Liver (tissue), 9 donors: Measurements from ENCODE around the gene SLCO6A1. TPM values are rescaled to one million over a fixed set of nuclear protein-coding genes. Genes with fewer than 3 reads are reported as not detected.

Source experiments
- DNase-seq: peaks from one replicate; pipeline ENCODE4 v3.0.0-alpha.2; 2017; ENCODE audit warnings: low spot score
- H3K27ac ChIP-seq, 2 donors: one replicate each; pipeline ENCODE4 v1.7.0; 2013; ENCODE audit warnings: inconsistent platforms in 2 of 2, low read length in 2 of 2, control low read depth in 1 of 2, low read depth in 1 of 2, mild to moderate bottlenecking in 1 of 2
- H3K27me3 ChIP-seq, 4 donors: one replicate each; pipeline versions ENCODE4 v1.6.1 to v1.7.0; 2013; ENCODE audit warnings: low read length in 3 of 4, inconsistent platforms in 1 of 4, mild to moderate bottlenecking in 1 of 4, moderate library complexity in 1 of 4; ENCODE audit not compliant: control insufficient read depth in 4 of 4, insufficient read depth in 4 of 4
- H3K36me3 ChIP-seq, 4 donors: one replicate each; pipeline versions ENCODE4 v1.6.1 to v1.7.0; 2013; ENCODE audit warnings: low read length in 3 of 4, mild to moderate bottlenecking in 3 of 4, low read depth in 1 of 4, moderate library complexity in 1 of 4; ENCODE audit not compliant: control insufficient read depth in 4 of 4, insufficient read depth in 3 of 4
- H3K4me1 ChIP-seq, 4 donors: one replicate each; pipeline versions ENCODE4 v1.6.1 to v1.7.0; 2013; ENCODE audit warnings: low read length in 3 of 4, mild to moderate bottlenecking in 3 of 4, moderate library complexity in 1 of 4; ENCODE audit not compliant: control insufficient read depth in 4 of 4, insufficient read depth in 4 of 4
- H3K4me3 ChIP-seq, 3 donors: one replicate each; pipeline versions ENCODE4 v1.6.1 to v1.7.0; 2013; ENCODE audit warnings: low read length in 3 of 3, control low read depth in 1 of 3, low read depth in 1 of 3, mild to moderate bottlenecking in 1 of 3
- H3K9ac ChIP-seq, 2 donors: one replicate each; pipeline ENCODE4 v1.7.0; 2013; ENCODE audit warnings: low read length in 2 of 2, mild to moderate bottlenecking in 2 of 2, moderate library complexity in 2 of 2, control low read depth in 1 of 2, low read depth in 1 of 2
- H3K9me3 ChIP-seq, 4 donors: one replicate each; pipeline versions ENCODE4 v1.6.1 to v1.7.0; 2013; ENCODE audit warnings: low read length in 3 of 4; ENCODE audit not compliant: control insufficient read depth in 4 of 4
- ATF3 ChIP-seq: IDR thresholded peaks from 2 replicates; pipeline ENCODE4 v1.6.1; 2016; ENCODE audit warnings: antibody characterized with exemption
- CTCF ChIP-seq: fragments of 150-350 bp; IDR thresholded peaks from 2 replicates; pipeline ENCODE4 v1.5.1; 2017; ENCODE audit warnings: improper control_type of control experiment, low read depth, low read length; ENCODE audit not compliant: missing input control
- EGR1 ChIP-seq, 2 donors: IDR thresholded peaks; 2 replicates each; pipeline ENCODE4 v1.6.1; 2016 to 2018; ENCODE audit warnings: antibody characterized with exemption in 2 of 2, low read depth in 2 of 2
- FOXA1 ChIP-seq: IDR thresholded peaks from 2 replicates; pipeline ENCODE4 v1.6.1; 2016; ENCODE audit warnings: antibody characterized with exemption
- FOXA2 ChIP-seq: IDR thresholded peaks from 2 replicates; pipeline ENCODE4 v1.6.1; 2016; ENCODE audit warnings: antibody characterized with exemption
- GABPA ChIP-seq, 2 donors: IDR thresholded peaks in 1 of 2; conservative IDR thresholded peaks in 1 of 2; 2 replicates each; pipeline ENCODE4 v1.6.1; 2016; ENCODE audit warnings: antibody characterized with exemption in 2 of 2, mild to moderate bottlenecking in 1 of 2, moderate library complexity in 1 of 2
- HNF4A ChIP-seq, 2 donors: conservative IDR thresholded peaks; 2 replicates each; pipeline ENCODE4 v1.6.1; 2016; ENCODE audit warnings: antibody characterized with exemption in 2 of 2, mild to moderate bottlenecking in 2 of 2
- HNF4G ChIP-seq: IDR thresholded peaks from 2 replicates; pipeline ENCODE4 v1.6.1; 2016; ENCODE audit warnings: antibody characterized with exemption
- JUND ChIP-seq, 2 donors: IDR thresholded peaks; 2 replicates each; pipeline ENCODE4 v1.6.1; 2016; ENCODE audit warnings: antibody characterized with exemption in 2 of 2
- MAX ChIP-seq: IDR thresholded peaks from 2 replicates; pipeline ENCODE4 v1.6.1; 2016; ENCODE audit warnings: antibody characterized with exemption
- NR2F2 ChIP-seq: IDR thresholded peaks from 2 replicates; pipeline ENCODE4 v1.6.1; 2016; ENCODE audit warnings: antibody characterized with exemption
- RAD21 ChIP-seq, 2 donors: IDR thresholded peaks; 2 replicates each; pipeline ENCODE4 v1.6.1; 2016; ENCODE audit warnings: antibody characterized with exemption in 2 of 2, mild to moderate bottlenecking in 2 of 2
- REST ChIP-seq: IDR thresholded peaks from 2 replicates; pipeline ENCODE4 v1.6.1; 2016; ENCODE audit warnings: antibody characterized with exemption, mild to moderate bottlenecking
- RXRA ChIP-seq, 2 donors: IDR thresholded peaks; 2 replicates each; pipeline ENCODE4 v1.6.1; 2017 to 2018; ENCODE audit warnings: antibody characterized with exemption in 2 of 2, mild to moderate bottlenecking in 1 of 2
- SP1 ChIP-seq: IDR thresholded peaks from 2 replicates; pipeline ENCODE4 v1.6.1; 2018; ENCODE audit warnings: antibody characterized with exemption, mild to moderate bottlenecking
- TAF1 ChIP-seq: conservative IDR thresholded peaks from 2 replicates; pipeline ENCODE4 v1.6.1; 2016; ENCODE audit warnings: antibody characterized with exemption, mild to moderate bottlenecking
- YY1 ChIP-seq: IDR thresholded peaks from 2 replicates; pipeline ENCODE4 v1.6.1; 2016; ENCODE audit warnings: antibody characterized with exemption, mild to moderate bottlenecking
- ZBTB33 ChIP-seq: IDR thresholded peaks from 2 replicates; pipeline ENCODE4 v1.6.1; 2016; ENCODE audit warnings: antibody characterized with exemption
- WGBS: extraction: QIAGEN DNeasy Blood & Tissue Kit; methylation state at CpG from one replicate; pipeline ENCODE4 v1.1.7; 2013; 5-methylcytosine and 5-hydroxymethylcytosine counted together
- polyA plus RNA-seq, 2 donors: library from polyadenylated mRNA; stranded (reverse) in 1 of 2; unstranded in 1 of 2; fragments of 200-250 nt in 1 of 2; fragments of >200 nt in 1 of 2; fragmentation: Nextera tagmentation in 1 of 2; extraction: Ambion mirVana in 1 of 2; gene quantifications; one replicate each; pipeline versions ENCODE4 v1.2.1 to v1.2.3, GENCODE V29; 2013 to 2015
- total RNA-seq, 2 donors: library from RNA; depleted of rRNA; stranded (reverse); fragments of >200 nt; gene quantifications; one replicate each; pipeline ENCODE4 v1.2.3, GENCODE V29; 2014
- donor health status: healthy.
- donor health status: healthy.
- donor health status: healthy.
- donor health status: healthy.
- donor health status: healthy.

The SLCO6A1 gene
- total and polyA plus RNA-seq, 4 donors: not detected

- TF ChIP-seq CTCF (no peak), RAD21 (IDR thresholded peaks at IDR 0.05) (no peak), RXRA (IDR thresholded peaks at IDR 0.05) (no peak), SP1 (no peak), ATF3 (no peak)
- Histone ChIP-seq H3K4me1 (peaks cover 0 to 3% (median 0%) of the 10 kb centered on the region in 4 donors), H3K27me3 (no peaks in the 10 kb centered on the region), H3K9me3 (peaks cover 0 to 5% (median 2%) of the 10 kb centered on the region in 4 donors), H3K27ac (no peak overlapping the region), H3K4me3 (no peak overlapping the region), H3K9ac (no peak overlapping the region), H3K36me3 (no peaks in the 10 kb centered on the region)
- no peak for DNase-seq
- WGBS: 38% methylated on average over 1 of the region's 1 CpG
Measured at GRCh38 chr5:102527547-102527946, 28.7 kb upstream of the SLCO6A1 start.

GRCh38 chr5:102523541-102524175, 24.9 kb upstream of the SLCO6A1 start:
- H3K27ac ChIP-seq: no peak overlapping the region
- no peaks in the 10 kb centered on the region for H3K36me3 ChIP-seq
- H3K9ac ChIP-seq: no peak overlapping the region
- H3K4me3 ChIP-seq: no peak overlapping the region
- 75% methylated on average over 3 of the region's 3 CpGs for WGBS
- TF ChIP-seq RAD21 (IDR thresholded peaks at IDR 0.05) (no peak), REST (no peak), ZBTB33 (no peak), HNF4A (conservative IDR thresholded peaks at IDR 0.05) (no peak), SP1 (no peak), EGR1 (IDR thresholded peaks at IDR 0.05; ENCODE audit: low read depth in 2 of 2) (no peak), ATF3 (no peak), TAF1 (no peak), JUND (IDR thresholded peaks at IDR 0.05) (no peak), GABPA (IDR thresholded peaks at IDR 0.05 in 1 of 2, conservative IDR thresholded peaks at IDR 0.05 in 1 of 2) (no peak), RXRA (IDR thresholded peaks at IDR 0.05) (no peak), FOXA2 (no peak), HNF4G (no peak), MAX (no peak), NR2F2 (no peak), YY1 (no peak), CTCF (no peak), FOXA1 (no peak)
- peaks cover 0 to 5% (median 2%) of the 10 kb centered on the region in 4 donors for H3K9me3 ChIP-seq
- DNase-seq: no peak
- no peaks in the 10 kb centered on the region for H3K27me3 ChIP-seq
- H3K4me1 ChIP-seq: no peaks in the 10 kb centered on the region
